ENCODE measurements around the gene NAA10. TPM values are rescaled to one million over a fixed set of nuclear protein-coding genes. Genes with fewer than 3 reads are reported as not detected.

Gene NAA10
- total RNA-seq, 1 donor from 2014 or later, result 109 TPM

DNA sequence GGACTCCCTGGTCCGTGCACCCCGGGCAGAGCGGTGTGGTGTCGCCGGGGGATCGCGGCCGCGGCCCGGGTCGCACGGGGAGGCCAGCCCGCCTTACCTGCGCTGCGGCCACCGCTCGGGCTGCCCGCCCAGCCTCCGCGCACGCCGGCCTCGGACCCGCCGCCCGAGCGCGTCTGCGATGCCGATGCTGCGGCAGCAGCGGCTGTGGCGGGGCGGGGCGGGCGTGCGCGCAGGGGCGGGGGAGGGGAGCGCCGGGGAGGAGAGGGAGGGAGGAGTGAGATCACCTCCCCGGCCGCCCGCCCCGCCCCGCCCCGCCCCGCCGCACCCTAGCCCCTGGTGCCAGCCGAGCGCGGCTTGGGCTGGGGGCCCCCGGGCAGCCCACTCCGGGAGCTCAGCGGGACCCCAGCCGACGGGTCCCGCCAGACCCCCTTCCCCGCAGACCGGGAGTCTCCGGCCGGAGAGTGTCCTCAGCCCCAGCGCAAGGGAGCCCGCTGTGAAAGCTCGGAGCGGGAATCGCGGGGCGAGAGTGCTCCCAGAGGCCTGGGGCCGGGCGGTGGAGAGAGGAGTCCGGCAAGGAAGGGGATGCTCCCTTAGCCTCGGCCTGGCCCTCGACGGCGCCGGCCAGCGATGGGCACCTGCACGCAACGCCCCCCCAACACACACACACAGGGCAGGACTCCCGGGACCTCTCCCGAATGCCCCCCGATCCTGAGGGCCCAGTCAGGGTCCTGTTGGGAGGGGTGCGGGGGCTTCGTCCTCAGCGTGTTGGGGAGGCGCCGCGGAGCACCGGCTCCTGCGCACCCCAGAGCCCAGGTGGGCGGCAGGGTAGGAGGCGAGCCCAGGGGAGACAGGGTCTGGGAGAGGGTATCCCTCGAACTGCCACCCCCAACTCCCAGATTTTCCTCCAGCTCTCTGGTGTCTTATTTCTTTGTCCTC, 48.6 kb downstream of the NAA10 start, which contains the start of gene L1CAM:
L1CAM (minus strand) TSS at position 206 of the 936 bp plus-strand sequence. CDS start 10,337 bp downstream, outside the sequence.
- Mint-ChIP-seq H3K27me3 (no peaks in the 10 kb centered on the region), H3K9me3 (no peaks in the 10 kb centered on the region), H3K4me1 (peaks cover 29% of the 10 kb centered on the region), H3K4me3 (peak within 1 kb of the TSS; percentile 65), H3K36me3 (ENCODE audit: low read depth) (no peaks in the 10 kb centered on the region), H3K27ac (peak within 1 kb of the TSS; percentile 35)
- ChIA-PET POLR2A (interaction anchor here (0.7 to 1.5 kb wide), 2 partner anchors 12 to 14 kb away, joined by 4 to 5 read pairs; no protein-coding TSS in a partner anchor), CTCF (no interaction called here)
- no peak for DNase-seq
- intact Hi-C loops (cut with micrococcal nuclease), result loop anchor here (5.0 kb wide), 1 partner anchor 61 kb away; no protein-coding TSS in a partner anchor
- ATAC-seq (ENCODE audit: low read depth), result peak; percentile 20
- TF ChIP-seq, protein P1, sequence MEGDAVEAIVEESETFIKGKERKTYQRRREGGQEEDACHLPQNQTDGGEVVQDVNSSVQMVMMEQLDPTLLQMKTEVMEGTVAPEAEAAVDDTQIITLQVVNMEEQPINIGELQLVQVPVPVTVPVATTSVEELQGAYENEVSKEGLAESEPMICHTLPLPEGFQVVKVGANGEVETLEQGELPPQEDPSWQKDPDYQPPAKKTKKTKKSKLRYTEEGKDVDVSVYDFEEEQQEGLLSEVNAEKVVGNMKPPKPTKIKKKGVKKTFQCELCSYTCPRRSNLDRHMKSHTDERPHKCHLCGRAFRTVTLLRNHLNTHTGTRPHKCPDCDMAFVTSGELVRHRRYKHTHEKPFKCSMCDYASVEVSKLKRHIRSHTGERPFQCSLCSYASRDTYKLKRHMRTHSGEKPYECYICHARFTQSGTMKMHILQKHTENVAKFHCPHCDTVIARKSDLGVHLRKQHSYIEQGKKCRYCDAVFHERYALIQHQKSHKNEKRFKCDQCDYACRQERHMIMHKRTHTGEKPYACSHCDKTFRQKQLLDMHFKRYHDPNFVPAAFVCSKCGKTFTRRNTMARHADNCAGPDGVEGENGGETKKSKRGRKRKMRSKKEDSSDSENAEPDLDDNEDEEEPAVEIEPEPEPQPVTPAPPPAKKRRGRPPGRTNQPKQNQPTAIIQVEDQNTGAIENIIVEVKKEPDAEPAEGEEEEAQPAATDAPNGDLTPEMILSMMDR (IDR thresholded peaks at IDR 0.05), result no peak

DNA sequence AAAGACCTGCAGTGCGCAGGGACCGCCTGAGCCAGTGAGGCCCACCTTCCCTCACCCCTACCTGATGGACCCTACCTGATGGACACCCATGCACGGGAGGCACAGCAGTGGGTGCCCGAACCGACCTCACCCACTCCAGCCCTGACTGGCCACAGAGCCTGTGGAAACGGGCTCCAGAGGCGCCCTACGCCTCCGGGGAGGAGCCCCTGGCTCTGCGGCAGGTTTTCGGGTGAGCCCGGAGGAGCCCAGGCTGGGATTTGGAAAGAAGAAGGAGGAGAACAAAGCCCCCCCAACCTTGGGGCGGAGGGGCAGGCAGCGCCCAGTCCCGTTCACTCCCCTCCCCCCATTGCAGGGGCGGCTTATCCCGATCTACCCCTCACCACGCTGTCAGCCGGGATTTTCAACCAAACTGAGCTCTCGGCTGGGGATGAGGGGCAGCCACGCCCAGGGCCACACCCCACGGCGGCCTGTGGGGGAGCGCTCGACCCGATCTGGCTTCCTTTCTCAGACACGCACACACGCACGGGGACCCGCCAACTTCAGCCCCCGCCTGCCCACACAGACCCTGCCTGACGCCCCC, 49.5 kb downstream of the NAA10 start:
- intact Hi-C loops (cut with micrococcal nuclease), result loop anchor here (5.0 kb wide), 1 partner anchor 62 kb away; no protein-coding TSS in a partner anchor
- H3K27me3 Mint-ChIP-seq, result no peaks in the 10 kb centered on the region
- peaks cover 29% of the 10 kb centered on the region for H3K4me1 Mint-ChIP-seq
- ATAC-seq (ENCODE audit: low read depth), result peak; percentile 20
- DNase-seq, result no peak
- CTCF ChIA-PET, result no interaction called here
- H3K27ac Mint-ChIP-seq, result peak overlapping the region; percentile 35
- POLR2A ChIA-PET, result interaction anchor here (1.0 kb wide), 1 partner anchor 42 kb away, joined by 3 read pairs; no protein-coding TSS in a partner anchor
- H3K4me3 Mint-ChIP-seq, result peak overlapping the region; percentile 65
- no peaks in the 10 kb centered on the region for H3K9me3 Mint-ChIP-seq
- TF ChIP-seq, protein P1 (IDR thresholded peaks at IDR 0.05), result no peak
- H3K36me3 Mint-ChIP-seq (ENCODE audit: low read depth), result no peaks in the 10 kb centered on the region

GRCh38 chrX:153884590-153884989, 50.2 kb downstream of the NAA10 start:
- POLR2A ChIA-PET, result interaction anchor here (1.0 kb wide), 1 partner anchor 42 kb away, joined by 3 read pairs; no protein-coding TSS in a partner anchor
- peaks cover 29% of the 10 kb centered on the region for H3K4me1 Mint-ChIP-seq
- H3K27ac Mint-ChIP-seq, result no peak overlapping the region
- TF ChIP-seq, protein P1 (IDR thresholded peaks at IDR 0.05), result no peak
- ATAC-seq (ENCODE audit: low read depth) (no peak), DNase-seq (no peak)
- no peaks in the 10 kb centered on the region for H3K36me3 Mint-ChIP-seq (ENCODE audit: low read depth)
- H3K27me3 Mint-ChIP-seq, result no peaks in the 10 kb centered on the region
- intact Hi-C loops (cut with micrococcal nuclease), result no loop called here
- H3K4me3 Mint-ChIP-seq, result peak overlapping the region; percentile 44
- CTCF ChIA-PET, result no interaction called here
- no peaks in the 10 kb centered on the region for H3K9me3 Mint-ChIP-seq

- no peaks in the 10 kb centered on the region for H3K36me3 Mint-ChIP-seq (ENCODE audit: low read depth)
- no peak for ATAC-seq (ENCODE audit: low read depth)
- intact Hi-C loops (cut with micrococcal nuclease), result no loop called here
- TF ChIP-seq, protein P1 (IDR thresholded peaks at IDR 0.05), result no peak
- no peaks in the 10 kb centered on the region for H3K9me3 Mint-ChIP-seq
- no peak overlapping the region for H3K27ac Mint-ChIP-seq
- ChIA-PET CTCF (no interaction called here), POLR2A (no interaction called here)
- peaks cover 29% of the 10 kb centered on the region for H3K4me1 Mint-ChIP-seq
- DNase-seq, result no peak
- peaks cover 1% of the 10 kb centered on the region for H3K27me3 Mint-ChIP-seq
- H3K4me3 Mint-ChIP-seq, result peak overlapping the region; percentile 24
Measured at GRCh38 chrX:153884136-153884535, 50.7 kb downstream of the NAA10 start.
